Left ventricle myocardium inferior (tissue), 1 donor: Measurements from ENCODE around the gene BGN. TPM values are rescaled to one million over a fixed set of nuclear protein-coding genes. Genes with fewer than 3 reads are reported as not detected.

Experiments used
- DNase-seq: peaks from one replicate; pipeline ENCODE4 v3.0.0-alpha.2; 2020
- H3K27ac ChIP-seq: fragments of 200-600 bp; replicated peaks from 2 replicates; pipeline ENCODE4 v1.8.0; 2021
- H3K27me3 ChIP-seq: fragments of 200-600 bp; 2 replicates; pipeline ENCODE4 v1.8.0; 2021; ENCODE audit warnings: low read depth
- H3K36me3 ChIP-seq: fragments of 200-600 bp; 2 replicates; pipeline ENCODE4 v1.8.0; 2021
- H3K4me1 ChIP-seq: fragments of 200-600 bp; 2 replicates; pipeline ENCODE4 v1.8.0; 2021
- H3K4me3 ChIP-seq: fragments of 200-600 bp; 2 replicates; pipeline ENCODE4 v1.8.0; 2021; ENCODE audit warnings: mild to moderate bottlenecking, moderate library complexity
- H3K9me3 ChIP-seq: fragments of 200-600 bp; replicated peaks from 2 replicates; pipeline ENCODE4 v1.8.0; 2021
- intact Hi-C: fragments of 100-400 bp; cut with micrococcal nuclease; formaldehyde crosslinking; loops from one replicate; pipeline ENCODE4 v1.11.0; 2022
- total RNA-seq: library from RNA; stranded (reverse); fragmentation: NEBNext Ultra II Directional; extraction: Animal tissue kit (Norgen Biotek cat#: 25700); gene quantifications from one replicate; pipeline ENCODE4 v1.2.1, GENCODE V29; 2021
- TF ChIP-seq, protein P1 (sequence below): fragments of 200-600 bp; IDR thresholded peaks from 2 replicates; pipeline ENCODE4 v1.8.0; 2021; ENCODE audit warnings: antibody characterized with exemption, mild to moderate bottlenecking, borderline replicate concordance
- donor health status: DM: no; HTN: yes; CAD: no; lungs with severe emphysema.

BGN gene
- total RNA-seq, 1 donor from 2014 or later = 84.3 TPM

DNA sequence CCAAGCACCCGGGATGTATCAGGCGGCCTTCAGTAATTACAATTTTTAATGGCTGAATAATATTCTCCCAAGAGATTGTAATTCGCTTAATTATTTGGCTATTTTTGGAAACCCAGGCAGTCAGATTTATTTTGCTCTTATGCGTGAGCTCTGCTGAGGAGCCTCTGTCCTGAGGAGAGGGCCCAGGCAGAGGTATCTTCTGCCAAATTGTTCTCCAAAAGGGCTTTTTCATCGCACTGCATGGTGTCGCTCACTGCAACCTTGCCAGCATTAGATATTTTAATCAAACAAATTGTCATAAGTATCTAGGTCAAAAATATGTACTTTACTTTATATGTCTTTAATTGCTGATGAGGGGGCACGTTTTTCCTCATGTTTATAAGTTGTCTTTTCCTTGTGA, 28.5 kb downstream of the BGN start:
- H3K4me1 ChIP-seq = no peaks in the 10 kb centered on the region
- H3K27ac ChIP-seq = no peak overlapping the region
- H3K4me3 ChIP-seq = no peak overlapping the region
- intact Hi-C loops = no loop called here
- DNase-seq = no peak
- H3K9me3 ChIP-seq = no peaks in the 10 kb centered on the region
- TF ChIP-seq, protein P1, sequence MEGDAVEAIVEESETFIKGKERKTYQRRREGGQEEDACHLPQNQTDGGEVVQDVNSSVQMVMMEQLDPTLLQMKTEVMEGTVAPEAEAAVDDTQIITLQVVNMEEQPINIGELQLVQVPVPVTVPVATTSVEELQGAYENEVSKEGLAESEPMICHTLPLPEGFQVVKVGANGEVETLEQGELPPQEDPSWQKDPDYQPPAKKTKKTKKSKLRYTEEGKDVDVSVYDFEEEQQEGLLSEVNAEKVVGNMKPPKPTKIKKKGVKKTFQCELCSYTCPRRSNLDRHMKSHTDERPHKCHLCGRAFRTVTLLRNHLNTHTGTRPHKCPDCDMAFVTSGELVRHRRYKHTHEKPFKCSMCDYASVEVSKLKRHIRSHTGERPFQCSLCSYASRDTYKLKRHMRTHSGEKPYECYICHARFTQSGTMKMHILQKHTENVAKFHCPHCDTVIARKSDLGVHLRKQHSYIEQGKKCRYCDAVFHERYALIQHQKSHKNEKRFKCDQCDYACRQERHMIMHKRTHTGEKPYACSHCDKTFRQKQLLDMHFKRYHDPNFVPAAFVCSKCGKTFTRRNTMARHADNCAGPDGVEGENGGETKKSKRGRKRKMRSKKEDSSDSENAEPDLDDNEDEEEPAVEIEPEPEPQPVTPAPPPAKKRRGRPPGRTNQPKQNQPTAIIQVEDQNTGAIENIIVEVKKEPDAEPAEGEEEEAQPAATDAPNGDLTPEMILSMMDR = no peak
- peaks cover 79% of the 10 kb centered on the region for H3K27me3 ChIP-seq
- H3K36me3 ChIP-seq = no peaks in the 10 kb centered on the region

DNA sequence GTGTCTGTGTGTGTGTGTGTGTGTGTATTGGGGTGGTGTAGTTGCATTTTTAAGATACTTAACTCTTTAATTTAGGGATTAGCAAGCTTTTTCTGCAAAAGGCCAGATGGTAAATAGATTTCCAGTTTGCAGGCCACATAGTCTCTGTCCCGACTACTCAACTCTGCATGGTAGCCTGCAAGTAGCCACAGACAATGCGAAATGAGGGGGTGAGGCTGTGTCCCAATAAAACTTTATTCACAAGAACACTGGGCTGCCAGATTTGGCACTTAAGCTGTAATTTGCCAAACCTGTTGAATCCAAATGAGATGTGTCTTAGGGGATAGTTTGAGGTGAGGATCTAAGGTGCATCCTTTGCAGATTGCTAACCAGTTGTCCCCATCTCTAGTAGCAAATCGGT, 29.5 kb downstream of the BGN start:
- TF ChIP-seq, protein P1 = no peak
- Histone ChIP-seq H3K27ac (no peak overlapping the region), H3K9me3 (no peaks in the 10 kb centered on the region), H3K36me3 (no peaks in the 10 kb centered on the region), H3K4me1 (no peaks in the 10 kb centered on the region), H3K4me3 (no peak overlapping the region), H3K27me3 (peaks cover 70% of the 10 kb centered on the region)
- intact Hi-C loops = no loop called here
- DNase-seq = no peak

DNA sequence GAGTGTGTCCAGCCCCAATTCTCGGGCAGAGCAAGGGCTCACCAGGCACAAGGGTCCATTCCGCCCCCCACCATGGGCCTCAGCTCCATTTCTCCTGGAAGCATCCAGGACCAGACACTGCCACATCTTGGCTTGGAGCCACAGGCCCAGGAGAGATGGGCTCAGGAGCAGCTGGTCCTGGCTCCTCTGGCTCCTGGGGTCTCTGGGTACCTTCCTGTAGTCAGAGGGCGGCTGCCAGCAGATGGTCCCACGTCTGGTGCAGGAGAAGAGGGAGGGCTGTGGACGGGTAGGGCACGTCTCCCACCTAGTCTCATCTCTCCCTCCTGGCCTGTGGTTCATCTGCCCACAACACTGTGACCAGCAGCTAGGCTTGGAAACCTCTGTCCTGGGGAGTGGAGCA, 30.7 kb downstream of the BGN start:
- intact Hi-C loops = no loop called here
- no peak for DNase-seq
- no peak overlapping the region for H3K27ac ChIP-seq

DNA sequence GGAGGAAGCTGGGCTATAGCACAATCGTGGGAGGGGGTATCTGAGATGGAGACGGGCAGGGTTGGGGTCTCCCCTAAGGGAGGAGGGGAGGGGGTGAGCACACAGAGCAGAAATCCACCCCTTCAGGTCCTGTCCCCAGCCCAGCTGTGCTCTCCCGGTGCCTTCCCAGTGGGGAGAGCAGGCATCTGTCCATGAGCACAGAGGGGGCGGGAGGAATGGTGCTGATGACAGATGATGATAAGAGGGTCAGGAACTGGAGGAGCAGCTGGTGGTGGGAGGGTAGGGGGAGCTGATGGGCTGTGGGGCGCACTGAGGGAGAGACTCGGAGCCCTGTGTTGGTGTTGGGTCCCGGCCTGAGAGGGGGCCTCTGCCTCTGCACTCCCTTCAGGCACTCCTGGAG, 31.3 kb downstream of the BGN start:
- TF ChIP-seq, protein P1 = no peak
- intact Hi-C loops = no loop called here
- no peak for DNase-seq
- H3K4me3 ChIP-seq = no peak overlapping the region
- H3K9me3 ChIP-seq = no peaks in the 10 kb centered on the region
- no peaks in the 10 kb centered on the region for H3K36me3 ChIP-seq
- H3K27ac ChIP-seq = no peak overlapping the region
- peaks cover 52% of the 10 kb centered on the region for H3K27me3 ChIP-seq
- no peaks in the 10 kb centered on the region for H3K4me1 ChIP-seq

More for the DNA sequence above, 30.7 kb downstream of the BGN start:
- Histone ChIP-seq H3K9me3 (no peaks in the 10 kb centered on the region), H3K36me3 (no peaks in the 10 kb centered on the region), H3K27me3 (peaks cover 58% of the 10 kb centered on the region), H3K4me3 (no peak overlapping the region), H3K4me1 (no peaks in the 10 kb centered on the region)
- TF ChIP-seq, protein P1 = no peak

DNA sequence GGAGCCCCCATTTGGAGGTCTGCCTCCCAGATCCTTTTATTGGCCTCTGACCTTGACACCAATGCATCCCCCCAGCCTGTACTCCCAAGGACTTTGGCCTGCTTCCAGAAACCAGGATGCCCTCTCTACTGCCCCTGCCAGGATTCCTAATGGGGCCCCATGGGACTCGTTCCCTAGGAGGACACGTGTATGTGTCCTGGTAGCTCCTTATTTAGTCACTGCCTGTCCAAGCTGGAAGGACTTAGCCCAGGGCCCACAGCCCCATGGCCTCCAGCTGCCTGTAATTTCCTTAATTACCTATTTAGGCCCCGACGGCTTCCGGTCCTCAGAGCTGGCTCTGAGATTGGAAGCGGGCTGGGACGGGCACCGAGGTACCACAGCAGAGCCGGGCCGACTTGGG, 32.0 kb downstream of the BGN start:
- TF ChIP-seq, protein P1 = no peak
- no peaks in the 10 kb centered on the region for H3K36me3 ChIP-seq
- peaks cover 44% of the 10 kb centered on the region for H3K27me3 ChIP-seq
- no peaks in the 10 kb centered on the region for H3K9me3 ChIP-seq
- H3K27ac ChIP-seq = no peak overlapping the region
- intact Hi-C loops = no loop called here
- no peak for DNase-seq
- H3K4me1 ChIP-seq = no peaks in the 10 kb centered on the region
- H3K4me3 ChIP-seq = no peak overlapping the region

DNA sequence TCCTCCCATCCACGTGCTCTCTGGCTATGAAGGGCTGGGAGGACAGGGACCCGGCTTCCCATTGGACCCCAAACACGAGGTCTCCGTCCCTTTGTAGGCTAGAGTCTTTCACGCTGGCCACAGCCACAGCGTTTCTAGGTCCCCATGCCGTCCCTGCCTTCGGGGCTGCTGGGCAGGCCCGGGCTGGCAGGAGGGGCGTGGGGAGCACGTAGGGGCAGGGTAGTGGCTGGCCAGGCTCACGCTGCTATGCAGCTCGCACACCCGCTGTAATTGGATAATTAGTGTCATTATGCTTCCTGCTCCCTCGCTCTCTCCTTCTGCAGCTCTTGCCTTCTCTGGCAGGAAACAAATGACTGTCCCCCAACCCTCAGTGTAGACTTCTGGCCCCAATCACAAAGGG, 32.4 kb downstream of the BGN start:
- intact Hi-C loops = no loop called here
- H3K4me3 ChIP-seq = no peak overlapping the region
- no peak for DNase-seq
- TF ChIP-seq, protein P1 = no peak
- H3K9me3 ChIP-seq = no peaks in the 10 kb centered on the region
- H3K27me3 ChIP-seq = peaks cover 40% of the 10 kb centered on the region
- H3K36me3 ChIP-seq = no peaks in the 10 kb centered on the region
- H3K27ac ChIP-seq = no peak overlapping the region
- H3K4me1 ChIP-seq = no peaks in the 10 kb centered on the region
